K562 (cell line): ENCODE measurements around the gene DCTN2. TPM values are rescaled to one million over a fixed set of nuclear protein-coding genes. Genes with fewer than 3 reads are reported as not detected.

Experiments used
- CBX3 ChIP-seq, 2 experiments: IDR thresholded peaks; 1 replicate in 1 of 2; 2 replicates in 1 of 2; pipeline ENCODE4 v1.6.1; 2012; ENCODE audit warnings: inconsistent platforms in 2 of 2, low read length in 2 of 2, borderline replicate concordance in 1 of 2, control low read depth in 1 of 2
- CCNT2 ChIP-seq: IDR thresholded peaks from 2 replicates; pipeline ENCODE4 v1.6.1; 2011; ENCODE audit warnings: borderline replicate concordance, low read depth, mild to moderate bottlenecking, moderate library complexity, mixed read lengths, low read length; ENCODE audit not compliant: insufficient read length; ENCODE audit errors: extremely low read depth
- CREB1 ChIP-seq, 2 experiments: sonication (generic) in 1 of 2; formaldehyde crosslinking in 1 of 2; IDR thresholded peaks; 2 replicates each; pipeline versions ENCODE4 v1.6.1 to v1.8.0; 2012 to 2022; ENCODE audit warnings: inconsistent platforms in 1 of 2, mild to moderate bottlenecking in 1 of 2, missing genetic modification reagents in 1 of 2, moderate library complexity in 1 of 2
- EP300 ChIP-seq: IDR thresholded peaks from 2 replicates; pipeline ENCODE4 v1.6.1; 2012; ENCODE audit warnings: low read length, improper control_type of control experiment
- ETS2 ChIP-seq: IDR thresholded peaks from 2 replicates; pipeline ENCODE4 v1.6.1; 2016; ENCODE audit warnings: borderline replicate concordance, missing genetic modification characterization, mild to moderate bottlenecking, moderate library complexity, missing compliant biosample characterization; ENCODE audit not compliant: poor library complexity, severe bottlenecking
- GABPA ChIP-seq: fragments of 200-800 bp; sonication (Bioruptor generic); conservative IDR thresholded peaks from 2 replicates; pipeline ENCODE4 v1.6.1; 2016; ENCODE audit warnings: low read depth, missing genetic modification characterization, missing compliant biosample characterization
- HDAC3 ChIP-seq: fragments of 450-650 bp; IDR thresholded peaks from 2 replicates; pipeline ENCODE4 v1.6.1; 2018; ENCODE audit warnings: borderline replicate concordance, mild to moderate bottlenecking, moderate library complexity; ENCODE audit not compliant: partially characterized antibody
- KHSRP ChIP-seq: fragments of 450-650 bp; IDR thresholded peaks from 2 replicates; pipeline ENCODE4 v1.6.1; 2017
- KLF1 ChIP-seq: fragments of 450-650 bp; IDR thresholded peaks from 2 replicates; pipeline ENCODE4 v1.6.1; 2016; ENCODE audit warnings: missing genetic modification characterization, missing compliant biosample characterization
- MAFF ChIP-seq: IDR thresholded peaks from 2 replicates; pipeline ENCODE4 v1.6.1; 2012; ENCODE audit warnings: low read length, improper control_type of control experiment
- MAFK ChIP-seq: IDR thresholded peaks from 2 replicates; pipeline ENCODE4 v1.6.1; 2011; ENCODE audit warnings: low read length, improper control_type of control experiment
- MEIS2 ChIP-seq: fragments of 450-650 bp; IDR thresholded peaks from 2 replicates; pipeline ENCODE4 v1.6.1; 2014; ENCODE audit warnings: mild to moderate bottlenecking; ENCODE audit not compliant: partially characterized antibody
- MYC ChIP-seq, 2 experiments: fragments of 250-450 bp in 1 of 2; sonication (Bioruptor Pico) in 1 of 2; IDR thresholded peaks; 2 replicates each; pipeline versions ENCODE4 v1.5.1 to v1.6.1; 2012 to 2021; ENCODE audit warnings: low read depth in 2 of 2, borderline replicate concordance in 1 of 2, improper control_type of control experiment in 1 of 2, low read length in 1 of 2, mild to moderate bottlenecking in 1 of 2, moderate library complexity in 1 of 2
- NBN ChIP-seq: fragments of 450-650 bp; IDR thresholded peaks from 2 replicates; pipeline ENCODE4 v1.6.1; 2016; ENCODE audit warnings: low read depth, mild to moderate bottlenecking
- PML ChIP-seq: IDR thresholded peaks from 2 replicates; pipeline ENCODE4 v1.6.1; 2012; ENCODE audit warnings: low read length, inconsistent platforms
- PPARD ChIP-seq: fragments of 250-450 bp; sonication (Bioruptor Pico); IDR thresholded peaks from 2 replicates; pipeline ENCODE4 v1.8.0; 2022; ENCODE audit warnings: inconsistent platforms, mild to moderate bottlenecking, moderate library complexity
- RB1 ChIP-seq: fragments of 450-650 bp; IDR thresholded peaks from 2 replicates; pipeline ENCODE4 v1.6.1; 2017; ENCODE audit warnings: low read depth, mild to moderate bottlenecking
- TAF15 ChIP-seq: fragments of 200-400 bp; formaldehyde crosslinking; IDR thresholded peaks from 2 replicates; pipeline ENCODE4 v1.6.1; 2017; ENCODE audit warnings: mild to moderate bottlenecking, low read depth, low read length, moderate library complexity
- TEAD4 ChIP-seq, 2 experiments: sonication (generic) in 1 of 2; formaldehyde crosslinking in 1 of 2; IDR thresholded peaks; 2 replicates each; pipeline versions ENCODE4 v1.6.1 to v1.8.0; 2012 to 2022; ENCODE audit warnings: borderline replicate concordance in 1 of 2, inconsistent platforms in 1 of 2, low read length in 1 of 2, mild to moderate bottlenecking in 1 of 2, missing genetic modification reagents in 1 of 2
- ZBTB1 ChIP-seq: sonication (generic); formaldehyde crosslinking; IDR thresholded peaks from 2 replicates; pipeline ENCODE4 v1.8.1; 2023; ENCODE audit warnings: missing genetic modification reagents, low read depth, mild to moderate bottlenecking, borderline replicate concordance
- ZBTB17 ChIP-seq: fragments of 450-650 bp; formaldehyde crosslinking; IDR thresholded peaks from 2 replicates; pipeline ENCODE4 v1.4.0; 2020; ENCODE audit warnings: mild to moderate bottlenecking
- ZNF124 ChIP-seq: sonication (generic); formaldehyde crosslinking; IDR thresholded peaks from 2 replicates; pipeline ENCODE4 v1.8.1; 2022; ENCODE audit warnings: missing genetic modification reagents
- ZNF146 ChIP-seq: IDR thresholded peaks from one replicate; pipeline ENCODE4 v1.6.1; 2018; ENCODE audit warnings: missing compliant biosample characterization; ENCODE audit not compliant: unreplicated experiment
- ZNF263 ChIP-seq: sonication (generic); formaldehyde crosslinking; IDR thresholded peaks from 2 replicates; pipeline ENCODE4 v1.8.0; 2022; ENCODE audit warnings: mild to moderate bottlenecking, missing genetic modification reagents, borderline replicate concordance
- ZNF696 ChIP-seq: fragments of 250-450 bp; sonication (Bioruptor Pico); conservative IDR thresholded peaks from 2 replicates; pipeline ENCODE4 v1.4.0; 2020; ENCODE audit warnings: mild to moderate bottlenecking, moderate library complexity
- ZNF766 ChIP-seq: fragments of 200-800 bp; sonication (Bioruptor generic); conservative IDR thresholded peaks from 2 replicates; pipeline ENCODE4 v1.6.1; 2016; ENCODE audit warnings: missing genetic modification characterization, missing compliant biosample characterization
- polyA plus RNA-seq, 8 experiments: library from polyadenylated mRNA; depleted of rRNA in 4 of 8; stranded (reverse) in 5 of 8; unstranded in 3 of 8; fragments of >200 nt; fragmentation: Nextera tagmentation in 2 of 8; fragmentation: Illumina TruSeq in 1 of 8; extraction: Ambion mirVana in 2 of 8; extraction: Trizol in 1 of 8; gene quantifications; 2 replicates each; pipeline versions ENCODE4 v1.2.1 to v1.2.3, GENCODE V29; 2011 to 2014; ENCODE audit warnings: inconsistent platforms in 1 of 8, missing spikeins in 1 of 8
- total RNA-seq, 7 experiments: library from RNA; depleted of rRNA in 6 of 7; stranded (reverse); fragments of >200 nt in 6 of 7; fragmentation: Illumina TruSeq in 2 of 7; extraction: Trizol in 2 of 7; gene quantifications; 2 replicates each; pipeline versions ENCODE4 v1.2.1 to v1.2.3, GENCODE V29; 2011 to 2021; ENCODE audit warnings: low replicate concordance in 1 of 7
- TF ChIP-seq, protein P1 (sequence below): fragments of 450-650 bp; formaldehyde crosslinking; IDR thresholded peaks from 2 replicates; pipeline ENCODE4 v1.4.0; 2020; ENCODE audit warnings: mild to moderate bottlenecking, mixed read lengths

DCTN2 gene
- total and polyA plus RNA-seq, 9 of the 15 experiments (the other 6 are each of a cell fraction or from before 2014, with no cell fraction given) = 43.6 to 270 (median 125) TPM

DNA sequence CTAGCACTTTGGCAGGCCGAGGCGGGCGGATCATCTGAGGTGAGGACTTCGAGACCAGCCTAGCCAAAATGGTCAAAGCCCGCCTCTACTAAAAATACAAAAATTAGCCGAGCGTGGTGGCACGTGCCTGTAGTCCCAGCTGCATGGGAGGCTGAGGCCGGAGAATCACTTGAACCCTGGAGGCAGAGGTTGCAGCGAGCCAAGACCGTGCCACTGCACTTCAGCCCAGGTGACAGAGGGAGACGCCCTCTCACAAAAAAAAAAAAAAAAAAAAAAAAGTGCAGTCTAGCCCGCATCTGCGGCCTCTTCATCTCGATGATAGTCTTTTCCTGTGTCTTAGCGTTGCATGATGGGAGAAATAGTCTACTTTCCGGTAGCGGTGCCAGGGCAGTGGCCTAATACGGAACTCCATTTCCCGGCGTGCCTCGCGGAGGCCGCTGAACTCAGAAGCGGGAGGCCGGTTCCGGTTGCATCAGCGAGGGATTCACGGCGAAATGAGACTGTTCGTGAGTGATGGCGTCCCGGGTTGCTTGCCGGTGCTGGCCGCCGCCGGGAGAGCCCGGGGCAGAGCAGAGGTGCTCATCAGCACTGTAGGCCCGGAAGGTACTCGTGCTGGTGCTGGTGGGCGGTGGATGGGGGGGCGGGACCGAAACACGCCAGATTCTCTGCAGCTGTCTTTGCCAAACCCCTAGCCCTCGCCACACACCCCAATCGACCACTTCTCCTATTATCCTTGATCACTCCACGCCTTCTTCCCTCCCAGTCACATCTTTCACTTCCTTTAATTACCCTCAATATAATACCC, 59.2 kb downstream of the DCTN2 start, which contains the start of gene MARS1 (continued):
- peak; percentile 97 for TF ChIP-seq GABPA (tag)
- TF ChIP-seq NBN = 0 out of 2 replicates have a peak, but pooled peaks have one; percentile 15
- TF ChIP-seq ZBTB17 (CRISPR knock-in tag) = peak; percentile 46; the same call in 1 of the 2 replicates
- TF ChIP-seq ZNF124 (CRISPR knock-in tag) = no peak
- peak; percentile 53 for TF ChIP-seq EP300
- no peak for TF ChIP-seq MAFF
- TF ChIP-seq MAFK = 0 out of 2 replicates have a peak, but pooled peaks have one; percentile 4
- TF ChIP-seq TAF15 = no peak
- TF ChIP-seq RB1 = peak; percentile 52; the same call in 1 of the 2 replicates
- no peak for TF ChIP-seq ZNF263 (CRISPR knock-in tag)
- no peak for TF ChIP-seq ZNF146
- no peak for TF ChIP-seq TEAD4 (IDR thresholded peaks at IDR 0.05; ENCODE audit: low read length)
- no peak for TF ChIP-seq TEAD4 (CRISPR knock-in tag; IDR thresholded peaks at IDR 0.05; ENCODE audit: borderline replicate concordance)
- TF ChIP-seq KLF1 (tag) = no peak
- TF ChIP-seq CCNT2 = no peak
- TF ChIP-seq ZBTB1 = peak; percentile 78; the same call in 1 of the 2 replicates
- TF ChIP-seq, protein P1, sequence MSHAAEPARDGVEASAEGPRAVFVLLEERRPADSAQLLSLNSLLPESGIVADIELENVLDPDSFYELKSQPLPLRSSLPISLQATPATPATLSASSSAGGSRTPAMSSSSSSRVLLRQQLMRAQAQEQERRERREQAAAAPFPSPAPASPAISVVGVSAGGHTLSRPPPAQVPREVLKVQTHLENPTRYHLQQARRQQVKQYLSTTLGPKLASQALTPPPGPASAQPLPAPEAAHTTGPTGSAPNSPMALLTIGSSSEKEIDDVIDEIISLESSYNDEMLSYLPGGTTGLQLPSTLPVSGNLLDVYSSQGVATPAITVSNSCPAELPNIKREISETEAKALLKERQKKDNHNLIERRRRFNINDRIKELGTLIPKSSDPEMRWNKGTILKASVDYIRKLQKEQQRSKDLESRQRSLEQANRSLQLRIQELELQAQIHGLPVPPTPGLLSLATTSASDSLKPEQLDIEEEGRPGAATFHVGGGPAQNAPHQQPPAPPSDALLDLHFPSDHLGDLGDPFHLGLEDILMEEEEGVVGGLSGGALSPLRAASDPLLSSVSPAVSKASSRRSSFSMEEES (CRISPR knock-in tag) = no peak
- TF ChIP-seq MEIS2 = no peak
- peak; percentile 87; the same call in 1 of the 2 replicates for TF ChIP-seq ZNF766 (CRISPR knock-in tag)
- TF ChIP-seq PML = no peak
- no peak for TF ChIP-seq HDAC3
- TF ChIP-seq MYC (IDR thresholded peaks at IDR 0.05; ENCODE audit: low read depth, low read length) = peak; percentile 98
- peak; percentile 79; the same call in 1 of the 2 replicates for TF ChIP-seq MYC (CRISPR knock-in tag; IDR thresholded peaks at IDR 0.05; ENCODE audit: borderline replicate concordance, low read depth)
- TF ChIP-seq KHSRP = no peak
- TF ChIP-seq PPARD (CRISPR knock-in tag) = no peak
- no peak for TF ChIP-seq ZNF696 (CRISPR knock-in tag)
- TF ChIP-seq ETS2 = no peak
- TF ChIP-seq CREB1 (IDR thresholded peaks at IDR 0.05) = peak; percentile 56; the same call in 1 of the 2 replicates
- TF ChIP-seq CREB1 (CRISPR knock-in tag; IDR thresholded peaks at IDR 0.05) = peak; percentile 57; the same call in 1 of the 2 replicates
- TF ChIP-seq CBX3 (IDR thresholded peaks at IDR 0.05; ENCODE audit: borderline replicate concordance in 1 of 2, low read length in 2 of 2) = peak in 1 of 2 experiments; percentile 81; a peak in 2 of 3 replicates
